ENCODE data around the gene IFI35. TPM values are rescaled to one million over a fixed set of nuclear protein-coding genes. Genes with fewer than 3 reads are reported as not detected.

IFI35 gene
- total and polyA plus RNA-seq, 2 of the 8 experiments (the other 6 are each of a cell fraction or from before 2014, with no cell fraction given), result 2.5 to 4.7 TPM

GRCh38 chr17:42982266-42982665 lies 24.3 kb upstream of the IFI35 start:
- H4K5ac ChIP-seq (ENCODE audit: insufficient read length, low read depth, low read length), result no peak overlapping the region
- H3K18ac ChIP-seq (ENCODE audit: extremely low read depth, low read length), result no peak overlapping the region
- peaks cover 6% of the 10 kb centered on the region; the same call in 1 of the 2 replicates for H3K79me1 ChIP-seq (ENCODE audit: low read depth, low read length)
- no peak overlapping the region for H2AK5ac ChIP-seq (ENCODE audit: low read depth, low read length)
- H3K4ac ChIP-seq (replicated peaks; ENCODE audit: insufficient read length, low read depth, low read length), result no peak overlapping the region
- H3K4me3 ChIP-seq (ENCODE audit: extremely low read depth in 1 of 4, insufficient read depth in 2 of 4, low read depth in 3 of 4, low read length in 4 of 4), result no peak overlapping the region
- H3K36me3 ChIP-seq (ENCODE audit: control insufficient read depth in 2 of 4, insufficient read depth in 4 of 4, low read length in 3 of 4), result peaks cover 2 to 8% (median 4%) of the 10 kb centered on the region in 4 experiments; a peak in 6 of 8 replicates
- no peak overlapping the region for H2BK12ac ChIP-seq (ENCODE audit: low read depth, low read length)
- no peak overlapping the region for H2BK120ac ChIP-seq (replicated peaks; ENCODE audit: low read depth, low read length)
- H4K8ac ChIP-seq (ENCODE audit: extremely low read depth, insufficient read depth, low read length), result no peak overlapping the region
- H2BK20ac ChIP-seq (ENCODE audit: low read length), result no peak overlapping the region
- H2AFZ ChIP-seq (ENCODE audit: low read length), result no peak overlapping the region
- no peaks in the 10 kb centered on the region for H3K27me3 ChIP-seq (replicated peaks in 1 of 4; ENCODE audit: control insufficient read depth in 3 of 4, extremely low read depth in 1 of 4, insufficient read depth in 3 of 4, low read length in 3 of 4)
- no peak overlapping the region for H3K14ac ChIP-seq (ENCODE audit: insufficient read length)
- DNase-seq (ENCODE audit: low read depth in 1 of 2, low spot score in 2 of 2) (no peak), FAIRE-seq (no peak)
- no peak overlapping the region for H3K27ac ChIP-seq (ENCODE audit: low read depth, low read length)
- H3K9me3 ChIP-seq (ENCODE audit: insufficient read depth in 2 of 2, low read depth in 1 of 2, low read length in 1 of 2), result no peaks in the 10 kb centered on the region
- H3K9ac ChIP-seq (replicated peaks in 1 of 4; ENCODE audit: extremely low read depth in 1 of 4, low read depth in 3 of 4, low read length in 3 of 4), result peak overlapping the region in 1 of 4 experiments; percentile 4; a peak in 1 of 7 replicates
- ChIA-PET CTCF (ENCODE audit: partially characterized antibody) (interaction anchor here (0.6 to 3.3 kb wide), 2 partner anchors 15 to 160 kb away, joined by 3 to 14 read pairs; partner anchors contain the start of gene RPL27), POLR2A (ENCODE audit: partially characterized antibody) (interaction anchor here (1.0 to 4.6 kb wide), 2 partner anchors 15 to 139 kb away, joined by 3 to 45 read pairs; partner anchors contain the start of gene RPL27)
- peaks cover 0 to 3% of the 10 kb centered on the region in 2 experiments for H4K20me1 ChIP-seq (replicated peaks in 1 of 2; ENCODE audit: control insufficient read depth in 1 of 2, insufficient read depth in 2 of 2, low read length in 2 of 2)
- H3K56ac ChIP-seq (replicated peaks; ENCODE audit: insufficient read length, low read depth, low read length), result no peak overlapping the region
- peaks cover 0 to 17% of the 10 kb centered on the region in 2 experiments; a peak in 3 of 4 replicates for H3K79me2 ChIP-seq (ENCODE audit: control insufficient read depth in 1 of 2, insufficient read depth in 2 of 2, low read length in 2 of 2)
- no peak overlapping the region for H4K91ac ChIP-seq (replicated peaks; ENCODE audit: insufficient read length, low read length)
- no peak overlapping the region; a peak in 2 of 4 replicates for H3K4me2 ChIP-seq (ENCODE audit: insufficient read depth in 1 of 2, low read depth in 2 of 2, low read length in 2 of 2)
- H3K23me2 ChIP-seq (ENCODE audit: low read depth, low read length), result peaks cover 10% of the 10 kb centered on the region
- peaks cover 3 to 16% (median 4%) of the 10 kb centered on the region in 4 experiments; a peak in 5 of 7 replicates for H3K4me1 ChIP-seq (replicated peaks in 1 of 4; ENCODE audit: control insufficient read depth in 3 of 4, insufficient read depth in 4 of 4, low read length in 3 of 4)
- no peak overlapping the region for H2BK5ac ChIP-seq (ENCODE audit: low read depth, low read length)
- no peak overlapping the region for H2BK15ac ChIP-seq (ENCODE audit: low read length)
- H3K23ac ChIP-seq (ENCODE audit: insufficient read length), result no peak overlapping the region

Measured in H1 (cell line).